Aorta (tissue), 5 donors: ENCODE results near the gene DNAJB11. TPM values are rescaled to one million over a fixed set of nuclear protein-coding genes. Genes with fewer than 3 reads are reported as not detected.
"Not testable (repeated sequence)": the region's sequence is repeated elsewhere in the genome, so short reads cannot be mapped to it uniquely, and the experiment has no call there.

Experiments
- ATAC-seq: fragments of 200-7000 bp; cut with Tn5 transposase; one replicate; pipeline ENCODE4 v1.9.1; 2022; ENCODE audit warnings: moderate library complexity; ENCODE audit not compliant: low FRiP score
- DNase-seq, 2 donors: peaks; one replicate each; pipeline ENCODE4 v3.0.0-alpha.2; 2020
- H3K27ac ChIP-seq, 2 donors: one replicate each; pipeline ENCODE4 v1.5.1; 2013; ENCODE audit warnings: low read length in 2 of 2, mild to moderate bottlenecking in 2 of 2, moderate library complexity in 2 of 2, control low read depth in 1 of 2, inconsistent platforms in 1 of 2, low read depth in 1 of 2
- H3K27me3 ChIP-seq, 2 donors: one replicate each; pipeline ENCODE4 v1.6.1; 2013; ENCODE audit warnings: control low read depth in 1 of 2, low read length in 1 of 2, mild to moderate bottlenecking in 1 of 2, moderate library complexity in 1 of 2; ENCODE audit not compliant: insufficient read depth in 2 of 2, control insufficient read depth in 1 of 2
- H3K36me3 ChIP-seq, 2 donors: one replicate each; pipeline ENCODE4 v1.6.1; 2013; ENCODE audit warnings: control low read depth in 1 of 2, low read length in 1 of 2, mild to moderate bottlenecking in 1 of 2; ENCODE audit not compliant: insufficient read depth in 2 of 2, control insufficient read depth in 1 of 2
- H3K4me1 ChIP-seq, 2 donors: one replicate each; pipeline ENCODE4 v1.6.1; 2013; ENCODE audit warnings: low read length in 2 of 2, control low read depth in 1 of 2, mild to moderate bottlenecking in 1 of 2, moderate library complexity in 1 of 2; ENCODE audit not compliant: insufficient read depth in 2 of 2, control insufficient read depth in 1 of 2
- H3K4me3 ChIP-seq, 2 donors: one replicate each; pipeline ENCODE4 v1.5.1; 2013; ENCODE audit warnings: low read length in 2 of 2, control low read depth in 1 of 2, mild to moderate bottlenecking in 1 of 2
- H3K9me3 ChIP-seq: one replicate; pipeline ENCODE4 v1.6.1; 2013; ENCODE audit warnings: mild to moderate bottlenecking, low read length; ENCODE audit not compliant: control insufficient read depth
- WGBS, 2 donors: extraction: QIAGEN DNeasy Blood & Tissue Kit; methylation state at CpG; one replicate each; pipeline ENCODE4 v1.1.7; 2013; 5-methylcytosine and 5-hydroxymethylcytosine counted together
- intact Hi-C, 2 donors: fragments of 100-400 bp; cut with DNase I; formaldehyde crosslinking; loops; one replicate each; pipeline versions ENCODE4 v1.14.2 to v1.15.0; 2022
- polyA plus RNA-seq, 2 donors: library from polyadenylated mRNA; stranded (reverse); fragments of 200-250 nt; gene quantifications; one replicate each; pipeline ENCODE4 v1.2.3, GENCODE V29; 2013
- total RNA-seq, 2 donors: library from RNA; stranded (reverse); fragmentation: NEBNext Ultra II Directional; extraction: Animal tissue kit (Norgen Biotek cat#: 25700); gene quantifications; one replicate each; pipeline ENCODE4 v1.2.1, GENCODE V29; 2021
- donor health status: healthy with polysubstance abuse.
- donor health status: Bipolar disorder and iron deficiency.
- donor health status: DM: no; HTN: no; CAD: no.
- donor health status: DM: no; HTN: no; CAD: no.
- donor health status: DM: yes; HTN: yes; CAD: no.

Gene DNAJB11
- total and polyA plus RNA-seq, 4 donors = 35.0 to 47.0 (median 38.4) TPM

DNA sequence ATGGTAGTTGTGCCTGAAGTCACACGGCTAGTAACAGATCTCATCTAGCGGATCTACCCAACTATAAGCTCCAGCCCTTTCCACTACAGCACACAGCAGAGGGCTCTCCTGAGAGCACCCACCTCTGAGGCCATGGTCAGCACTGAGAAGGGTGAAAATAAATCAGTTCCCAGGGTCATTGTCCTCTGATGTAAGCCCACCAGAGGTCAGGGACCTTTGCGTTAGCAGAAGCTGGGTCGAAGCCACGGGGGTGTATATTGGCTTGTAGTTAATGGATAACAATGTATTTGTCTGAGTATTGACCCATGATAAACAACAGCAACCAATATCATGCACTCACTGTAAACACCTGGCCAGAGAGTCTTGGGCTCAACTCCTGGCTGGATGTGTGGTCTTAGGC is 63.7 kb downstream of the DNAJB11 start:
- WGBS, 2 donors = 83 to 84% methylated on average over 5 of the region's 5 CpGs
- H3K4me3 ChIP-seq, H3K27me3 ChIP-seq, H3K36me3 ChIP-seq, intact Hi-C loops, H3K27ac ChIP-seq, ATAC-seq, H3K4me1 ChIP-seq, H3K9me3 ChIP-seq, DNase-seq: not testable (repeated sequence)

Other genes with a start within 250 kb of the DNAJB11 start
- gene DGKG, start 208.5 kb upstream of the DNAJB11 start, total RNA-seq = 10 to 100 TPM; 12.8 to 37.1 TPM
- 1 to 10 TPM in 1 of 2 donors, under 1 TPM in 1; 0.95 to 1.9 TPM for gene DGKG, start 208.5 kb upstream of the DNAJB11 start, polyA plus RNA-seq
- 1 to 10 TPM; 3.0 to 7.5 TPM for gene CRYGS, start 26.3 kb upstream of the DNAJB11 start, total RNA-seq
- 10 to 100 TPM in 1 of 2 donors, 1 to 10 TPM in 1; 2.5 to 24.8 TPM for gene CRYGS, start 26.3 kb upstream of the DNAJB11 start, polyA plus RNA-seq
- gene TBCCD1, start 3.4 kb upstream of the DNAJB11 start, total RNA-seq = 10 to 100 TPM; 11.5 to 13.3 TPM
- 1 to 10 TPM; 5.1 to 5.3 TPM for gene TBCCD1, start 3.4 kb upstream of the DNAJB11 start, polyA plus RNA-seq
- not detected for gene AHSG, start 42.3 kb downstream of the DNAJB11 start, total RNA-seq
- gene AHSG, start 42.3 kb downstream of the DNAJB11 start, polyA plus RNA-seq = under 1 TPM in 1 of 2 donors, not detected in 1; 0.13 TPM
- gene FETUB, start 69.7 kb downstream of the DNAJB11 start, total RNA-seq = not detected
- not detected for gene FETUB, start 69.7 kb downstream of the DNAJB11 start, polyA plus RNA-seq
- gene HRG, start 95.3 kb downstream of the DNAJB11 start, total RNA-seq = not detected
- gene HRG, start 95.3 kb downstream of the DNAJB11 start, polyA plus RNA-seq = not detected
- not detected for gene KNG1, start 146.6 kb downstream of the DNAJB11 start, total RNA-seq
- not detected for gene KNG1, start 146.6 kb downstream of the DNAJB11 start, polyA plus RNA-seq
- gene EIF4A2, start 212.9 kb downstream of the DNAJB11 start, total RNA-seq = 100 to 1,000 TPM; 330 to 374 TPM
- 100 to 1,000 TPM; 593 to 598 TPM for gene EIF4A2, start 212.9 kb downstream of the DNAJB11 start, polyA plus RNA-seq
- 10 to 100 TPM in 1 of 2 donors, 1 to 10 TPM in 1; 9.0 to 10.4 TPM for gene RFC4, start 235.8 kb downstream of the DNAJB11 start, total RNA-seq
- gene RFC4, start 235.8 kb downstream of the DNAJB11 start, polyA plus RNA-seq = 1 to 10 TPM; 6.9 to 8.2 TPM